ENCODE data around the gene UBLCP1.

- TF ChIP-seq REST (IDR thresholded peaks at IDR 0.05; ENCODE audit: insufficient read depth in 1 of 2, low read depth in 2 of 2, low read length in 2 of 2) (no peak), SIN3A (IDR thresholded peaks at IDR 0.05; ENCODE audit: borderline replicate concordance, insufficient read depth, low read length) (no peak), POLR2AphosphoS5 (IDR thresholded peaks at IDR 0.05; ENCODE audit: low read depth, low read length) (no peak), FOXP2 (optimal IDR thresholded peaks at IDR 0.05; ENCODE audit: borderline replicate concordance, extremely low read depth, extremely low read length, insufficient read depth) (no peak)
Measured at GRCh38 chr5:159332800-159333544, 69.9 kb downstream of the UBLCP1 start.
